WTC11 (cell line): ENCODE measurements around the gene NUSAP1. TPM values are rescaled to one million over a fixed set of nuclear protein-coding genes. Genes with fewer than 3 reads are reported as not detected.
"Not testable (repeated sequence)": the region's sequence is repeated elsewhere in the genome, so short reads cannot be mapped to it uniquely, and the experiment has no call there.

ENCODE experiments used
- ATAC-seq: fragments of 200-7000 bp; cut with Tn5 transposase; 2 replicates; pipeline ENCODE4 v1.10.0; 2021; ENCODE audit warnings: mild to moderate bottlenecking, moderate library complexity
- CTCF ChIA-PET: fragments of 300-600 bp; sonication (Branson Sonifier 250); formaldehyde crosslinking; loops from one replicate; lab custom pipeline; 2021; ENCODE audit warnings: antibody characterized with exemption; lab: Charles Lee
- POLR2A ChIA-PET: fragments of 350-600 bp; sonication (Branson Sonifier 250); formaldehyde crosslinking; loops from one replicate; lab custom pipeline; 2021; ENCODE audit warnings: antibody characterized with exemption; lab: Charles Lee
- DNase-seq: peaks from one replicate; pipeline ENCODE4 v3.0.0; 2021; ENCODE audit warnings: low spot score
- H3K27ac Mint-ChIP-seq: 2 replicates; pipeline ENCODE4 v1.8.0; 2021; ENCODE audit warnings: mixed read lengths
- H3K27me3 Mint-ChIP-seq: 2 replicates; pipeline ENCODE4 v1.8.0; 2021; ENCODE audit warnings: low read depth, mild to moderate bottlenecking, moderate library complexity, mixed read lengths
- H3K36me3 Mint-ChIP-seq: 2 replicates; pipeline ENCODE4 v1.8.0; 2021; ENCODE audit warnings: mixed read lengths
- H3K4me1 Mint-ChIP-seq: 2 replicates; pipeline ENCODE4 v1.8.0; 2022; ENCODE audit warnings: mixed read lengths
- H3K4me3 Mint-ChIP-seq: 2 replicates; pipeline ENCODE4 v1.8.0; 2021; ENCODE audit warnings: mild to moderate bottlenecking, moderate library complexity, mixed read lengths
- H3K9me3 Mint-ChIP-seq: 2 replicates; pipeline ENCODE4 v1.8.0; 2021; ENCODE audit warnings: mixed read lengths
- CREB1 ChIP-seq: sonication (generic); formaldehyde crosslinking; IDR thresholded peaks from 2 replicates; pipeline ENCODE4 v1.8.0; 2023; ENCODE audit warnings: mild to moderate bottlenecking, missing genetic modification reagents
- CREM ChIP-seq: sonication (generic); formaldehyde crosslinking; IDR thresholded peaks from 2 replicates; pipeline ENCODE4 v1.8.1; 2022; ENCODE audit warnings: mild to moderate bottlenecking, missing genetic modification reagents, moderate library complexity
- EMX1 ChIP-seq: fragments of 250-450 bp; sonication (Bioruptor Pico); IDR thresholded peaks from 2 replicates; pipeline ENCODE4 v1.8.0; 2021; ENCODE audit warnings: mild to moderate bottlenecking
- ESRRA ChIP-seq: sonication (generic); formaldehyde crosslinking; IDR thresholded peaks from 2 replicates; pipeline ENCODE4 v1.8.1; 2022; ENCODE audit warnings: mild to moderate bottlenecking, missing genetic modification reagents, borderline replicate concordance
- ETV6 ChIP-seq: sonication (generic); formaldehyde crosslinking; IDR thresholded peaks from 2 replicates; pipeline ENCODE4 v1.8.1; 2022; ENCODE audit warnings: mild to moderate bottlenecking, missing genetic modification reagents
- FOXJ3 ChIP-seq: sonication (generic); formaldehyde crosslinking; IDR thresholded peaks from 2 replicates; pipeline ENCODE4 v1.9.0; 2021; ENCODE audit warnings: missing genetic modification reagents, mild to moderate bottlenecking, borderline replicate concordance
- GABPB1 ChIP-seq: sonication (generic); formaldehyde crosslinking; IDR thresholded peaks from 2 replicates; pipeline ENCODE4 v1.8.1; 2023; ENCODE audit warnings: mild to moderate bottlenecking, missing genetic modification reagents
- IRF1 ChIP-seq: sonication (generic); formaldehyde crosslinking; IDR thresholded peaks from 2 replicates; pipeline ENCODE4 v1.8.0; 2023; ENCODE audit warnings: missing genetic modification reagents
- MAX ChIP-seq: sonication (generic); formaldehyde crosslinking; IDR thresholded peaks from 2 replicates; pipeline ENCODE4 v1.8.0; 2022; ENCODE audit warnings: mild to moderate bottlenecking, missing genetic modification reagents
- NFATC4 ChIP-seq: fragments of 250-450 bp; sonication (Bioruptor Pico); IDR thresholded peaks from 2 replicates; pipeline ENCODE4 v1.9.0; 2021; ENCODE audit warnings: mild to moderate bottlenecking
- NFYB ChIP-seq: sonication (generic); formaldehyde crosslinking; conservative IDR thresholded peaks from 2 replicates; pipeline ENCODE4 v1.8.0; 2022; ENCODE audit warnings: low read depth, missing genetic modification reagents
- SP1 ChIP-seq: sonication (generic); formaldehyde crosslinking; conservative IDR thresholded peaks from 2 replicates; pipeline ENCODE4 v1.8.1; 2022; ENCODE audit warnings: missing genetic modification reagents
- TEAD1 ChIP-seq: sonication (generic); formaldehyde crosslinking; IDR thresholded peaks from 2 replicates; pipeline ENCODE4 v1.8.0; 2022; ENCODE audit warnings: mild to moderate bottlenecking, missing genetic modification reagents
- TP53 ChIP-seq: sonication (generic); formaldehyde crosslinking; IDR thresholded peaks from 2 replicates; pipeline ENCODE4 v1.8.1; 2023; ENCODE audit warnings: mild to moderate bottlenecking, missing genetic modification reagents
- ZNF425 ChIP-seq: fragments of 250-450 bp; sonication (Bioruptor Pico); conservative IDR thresholded peaks from 2 replicates; pipeline ENCODE4 v1.9.0; 2021; ENCODE audit warnings: mild to moderate bottlenecking
- ZNF671 ChIP-seq: fragments of 250-450 bp; sonication (Bioruptor Pico); IDR thresholded peaks from 2 replicates; pipeline ENCODE4 v1.8.0; 2021; ENCODE audit warnings: mild to moderate bottlenecking
- ZSCAN18 ChIP-seq: fragments of 250-450 bp; sonication (Bioruptor Pico); IDR thresholded peaks from 2 replicates; pipeline ENCODE4 v2.1.2; 2022; ENCODE audit warnings: mild to moderate bottlenecking, moderate library complexity
- total RNA-seq: library from RNA; stranded (reverse); gene quantifications from 3 replicates; pipeline ENCODE4 v1.2.3, GENCODE V29; 2021

Gene NUSAP1
- total RNA-seq, 1 experiment from 2014 or later, result 135 TPM

GRCh38 chr15:41332194-41333025 lies at the start of gene NUSAP1, which contains the start of gene OIP5 (continued):
- TF ChIP-seq ZNF671 (CRISPR knock-in tag), result peak; percentile 18; the same call in 1 of the 2 replicates
- no peak for TF ChIP-seq ZNF425 (CRISPR knock-in tag)
- no peak for TF ChIP-seq TP53 (CRISPR knock-in tag)
- peak; percentile 76; the same call in 1 of the 2 replicates for TF ChIP-seq CREB1 (CRISPR knock-in tag)
- peak; percentile 80 for TF ChIP-seq MAX (CRISPR knock-in tag)
- TF ChIP-seq CREM (CRISPR knock-in tag), result peak; percentile 65
- peak; percentile 81 for TF ChIP-seq ETV6 (CRISPR knock-in tag)
- no peak for TF ChIP-seq FOXJ3 (CRISPR knock-in tag)
- peak; percentile 46; the same call in 1 of the 2 replicates for TF ChIP-seq NFATC4 (CRISPR knock-in tag)
- TF ChIP-seq SP1 (CRISPR knock-in tag), result peak; percentile 93
- peak; percentile 50 for TF ChIP-seq NFYB (CRISPR knock-in tag)
- TF ChIP-seq EMX1 (CRISPR knock-in tag), result peak; percentile 75; the same call in 1 of the 2 replicates
- TF ChIP-seq ZSCAN18 (CRISPR knock-in tag), result no peak
- TF ChIP-seq GABPB1 (CRISPR knock-in tag), result peak; percentile 45; the same call in 1 of the 2 replicates
- TF ChIP-seq ESRRA (CRISPR knock-in tag), result peak; percentile 52; the same call in 1 of the 2 replicates
- TF ChIP-seq TEAD1 (CRISPR knock-in tag), result peak; percentile 84
- peak; percentile 82; the same call in 1 of the 2 replicates for TF ChIP-seq IRF1

GRCh38 chr15:41282980-41283652 lies 49.6 kb upstream of the NUSAP1 start:
- H3K27me3 Mint-ChIP-seq, CTCF ChIA-PET, H3K9me3 Mint-ChIP-seq: not testable (repeated sequence)
- ATAC-seq, result peak; percentile 37
- Mint-ChIP-seq H3K4me3 (peak overlapping the region; percentile 97), H3K36me3 (peaks cover 50% of the 10 kb centered on the region), H3K27ac (peak overlapping the region; percentile 96), H3K4me1 (peaks cover 25% of the 10 kb centered on the region)
- DNase-seq, result peak; percentile 22
- POLR2A ChIA-PET, result interaction anchor here (0.6 to 1.5 kb wide), 5 partner anchors 50 to 588 kb away, joined by 3 to 5 read pairs (median 4); partner anchors contain the start of genes CHP1, INO80, NUSAP1 and OIP5
